Stimulated activated naive B cell treated with anti-CD40 and anti-IgM and Interleukin-4, amounts not matched to agents 10 μg/mL and 1 μg/mL and 100 μg/mL, for 72 hours (primary cell): Measurements from ENCODE around the gene BET1.

Experiments
- ATAC-seq, 2 donors: fragments of 150-1000 bp; cut with Tn5 transposase; replicated peaks; 2 replicates each; pipeline ENCODE4 v1.10.0; 2021; ENCODE audit warnings: moderate library complexity in 1 of 2
- DNase-seq: peaks from one replicate; pipeline ENCODE4 v3.0.0; 2021
- H3K27ac Mint-ChIP-seq: one replicate; pipeline ENCODE4 v1.8.0; 2022; ENCODE audit warnings: mild to moderate bottlenecking, mixed read lengths
- H3K27me3 Mint-ChIP-seq, 2 donors: one replicate each; pipeline ENCODE4 v1.8.0; 2022; ENCODE audit warnings: mixed read lengths in 2 of 2
- H3K36me3 Mint-ChIP-seq, 2 donors: one replicate each; pipeline ENCODE4 v1.8.0; 2022; ENCODE audit warnings: mixed read lengths in 2 of 2, mild to moderate bottlenecking in 1 of 2
- H3K4me1 Mint-ChIP-seq, 2 donors: one replicate each; pipeline ENCODE4 v1.8.0; 2022; ENCODE audit warnings: mixed read lengths in 2 of 2, mild to moderate bottlenecking in 1 of 2
- H3K4me3 Mint-ChIP-seq, 2 donors: one replicate each; pipeline ENCODE4 v1.8.0; 2022; ENCODE audit warnings: mild to moderate bottlenecking in 2 of 2, mixed read lengths in 2 of 2, moderate library complexity in 1 of 2
- H3K9me3 Mint-ChIP-seq, 2 donors: one replicate each; pipeline ENCODE4 v1.8.0; 2022; ENCODE audit warnings: mixed read lengths in 2 of 2, mild to moderate bottlenecking in 1 of 2

Gene BET1

DNA sequence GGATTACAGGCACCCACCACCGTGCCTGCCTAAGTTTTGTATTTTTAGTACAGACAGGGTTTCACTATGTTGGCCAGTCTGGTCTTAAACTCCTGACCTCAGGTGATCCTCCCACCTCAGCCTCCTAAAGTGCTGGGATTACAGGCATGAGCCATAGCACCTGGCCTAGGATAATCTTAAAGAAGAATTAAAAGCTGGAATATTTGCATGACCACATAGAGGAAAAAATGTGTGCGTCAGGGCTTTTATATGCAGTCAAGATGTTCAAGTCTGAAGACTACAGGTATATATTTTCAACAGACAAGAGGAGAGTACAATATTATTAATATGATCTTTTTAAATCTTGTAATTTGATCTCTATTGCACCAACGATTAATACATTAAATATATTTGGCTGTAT lies 43.2 kb downstream of the BET1 start:
- ATAC-seq: no peak
- H3K4me3 Mint-ChIP-seq: no peak overlapping the region
- DNase-seq: no peak
- no peaks in the 10 kb centered on the region for H3K27me3 Mint-ChIP-seq
- H3K36me3 Mint-ChIP-seq: no peaks in the 10 kb centered on the region
- no peaks in the 10 kb centered on the region for H3K9me3 Mint-ChIP-seq
- H3K4me1 Mint-ChIP-seq: no peaks in the 10 kb centered on the region
- no peak overlapping the region for H3K27ac Mint-ChIP-seq

DNA sequence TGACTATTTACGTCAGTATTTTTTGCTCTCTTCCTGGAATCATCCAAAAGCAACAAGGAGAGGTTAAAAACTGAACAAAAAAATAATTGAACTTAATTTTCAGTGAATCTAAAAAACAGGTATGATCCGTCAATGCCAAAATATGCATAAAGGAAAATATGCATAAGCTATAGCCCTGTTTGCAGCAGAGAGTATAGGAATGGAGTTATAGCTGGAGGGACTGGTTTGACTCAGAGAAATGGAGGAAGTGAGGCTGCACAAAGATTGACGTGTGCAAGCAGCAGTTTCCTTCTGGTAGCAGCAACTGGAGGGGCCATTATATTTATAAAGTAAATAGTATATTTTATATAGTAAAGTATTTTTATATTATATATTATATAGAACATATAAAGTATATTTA lies 45.5 kb downstream of the BET1 start:
- H3K4me3 Mint-ChIP-seq: no peak overlapping the region
- ATAC-seq: no peak
- H3K36me3 Mint-ChIP-seq: no peaks in the 10 kb centered on the region
- H3K27me3 Mint-ChIP-seq: no peaks in the 10 kb centered on the region
- H3K4me1 Mint-ChIP-seq: no peaks in the 10 kb centered on the region
- DNase-seq: no peak
- no peak overlapping the region for H3K27ac Mint-ChIP-seq
- no peaks in the 10 kb centered on the region for H3K9me3 Mint-ChIP-seq

DNA sequence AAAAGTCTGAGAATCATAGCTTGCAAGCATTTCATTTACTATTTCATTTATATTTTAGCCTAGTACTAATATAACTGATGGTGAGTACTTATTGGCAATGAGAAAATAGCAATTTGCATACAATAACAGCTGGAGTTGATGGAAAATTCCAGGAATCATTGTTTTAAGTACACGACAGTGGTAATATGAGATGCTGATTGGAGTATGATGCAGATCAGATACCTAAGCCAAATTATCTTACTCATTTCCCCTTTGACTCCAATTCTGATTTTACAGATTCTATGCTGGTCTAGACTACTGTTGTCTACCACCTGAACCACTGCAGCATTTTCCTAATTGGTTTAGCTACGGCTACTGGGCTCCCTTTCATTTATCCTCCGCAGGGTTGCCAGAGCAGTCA lies 45.9 kb downstream of the BET1 start:
- no peaks in the 10 kb centered on the region for H3K4me1 Mint-ChIP-seq
- H3K36me3 Mint-ChIP-seq: no peaks in the 10 kb centered on the region
- ATAC-seq (no peak), DNase-seq (no peak)
- H3K4me3 Mint-ChIP-seq: no peak overlapping the region
- H3K27me3 Mint-ChIP-seq: no peaks in the 10 kb centered on the region
- H3K27ac Mint-ChIP-seq: no peak overlapping the region
- H3K9me3 Mint-ChIP-seq: no peaks in the 10 kb centered on the region

DNA sequence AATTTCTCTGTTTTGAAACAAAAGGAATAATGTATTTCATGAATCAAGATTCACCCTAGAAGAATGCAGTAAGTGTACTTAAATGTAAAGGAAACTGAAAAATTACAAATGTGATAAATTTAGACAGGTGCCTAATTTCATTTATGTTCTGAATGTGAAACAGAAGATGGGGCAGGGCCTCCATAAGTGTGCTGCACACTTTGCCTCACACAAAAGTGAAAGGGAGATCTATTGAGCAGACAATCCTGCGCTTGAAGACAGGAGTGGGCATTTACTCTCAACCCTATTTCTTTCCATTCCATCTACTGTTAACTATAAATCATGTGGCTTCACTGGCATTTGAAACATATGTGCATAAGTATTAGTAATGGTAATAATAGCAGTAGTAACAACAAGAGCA lies 46.4 kb downstream of the BET1 start:
- Mint-ChIP-seq H3K36me3 (no peaks in the 10 kb centered on the region), H3K27ac (no peak overlapping the region), H3K27me3 (no peaks in the 10 kb centered on the region), H3K4me3 (no peak overlapping the region), H3K4me1 (no peaks in the 10 kb centered on the region), H3K9me3 (no peaks in the 10 kb centered on the region)
- DNase-seq (no peak), ATAC-seq (no peak)

DNA sequence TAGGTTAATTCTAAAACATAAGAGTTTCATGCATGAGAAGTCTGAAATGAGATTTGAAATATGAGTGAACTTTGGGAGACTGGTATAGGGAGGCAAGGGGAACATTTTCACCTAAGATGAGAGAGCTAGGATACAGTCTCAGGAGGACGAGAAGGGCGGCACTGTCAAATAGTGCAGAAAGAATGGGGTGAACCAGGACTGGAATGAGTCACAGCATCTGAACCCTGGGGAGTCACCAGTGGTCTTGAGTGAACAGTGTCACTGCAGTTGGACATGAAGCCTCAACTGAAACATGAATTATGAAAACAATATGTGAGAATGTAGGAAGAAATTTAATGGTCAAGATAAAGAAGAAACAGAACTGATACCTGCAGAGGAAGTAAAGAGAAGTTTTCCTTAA lies 48.9 kb downstream of the BET1 start:
- no peaks in the 10 kb centered on the region for H3K4me1 Mint-ChIP-seq
- H3K36me3 Mint-ChIP-seq: peaks cover 0 to 2% of the 10 kb centered on the region in 2 donors
- no peaks in the 10 kb centered on the region for H3K27me3 Mint-ChIP-seq
- no peak overlapping the region for H3K27ac Mint-ChIP-seq
- no peaks in the 10 kb centered on the region for H3K9me3 Mint-ChIP-seq
- ATAC-seq: peak in 1 of 2 donors; percentile 41
- DNase-seq: no peak
- H3K4me3 Mint-ChIP-seq: no peak overlapping the region

DNA sequence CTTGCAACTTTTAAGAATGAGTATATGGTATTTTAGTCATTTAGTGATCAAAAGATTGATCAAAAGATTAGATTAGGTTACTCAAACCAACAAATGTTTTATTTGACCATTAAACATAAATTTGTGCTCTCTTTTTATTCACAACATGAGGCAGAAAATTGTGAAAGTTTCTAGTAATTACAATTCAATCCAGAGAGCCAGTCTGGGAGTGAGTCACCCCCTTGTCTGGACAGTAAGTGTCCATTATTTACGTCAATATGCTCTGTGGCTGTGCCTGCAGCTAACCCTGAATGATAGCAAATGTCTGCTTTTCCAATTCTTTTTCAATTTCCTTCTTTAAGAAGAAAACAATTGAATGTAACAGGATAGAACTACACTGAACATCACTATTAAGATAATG lies 54.7 kb downstream of the BET1 start:
- no peak for ATAC-seq
- Mint-ChIP-seq H3K27me3 (no peaks in the 10 kb centered on the region), H3K4me3 (no peak overlapping the region), H3K36me3 (peaks cover 0 to 2% of the 10 kb centered on the region in 2 donors), H3K9me3 (no peaks in the 10 kb centered on the region), H3K27ac (no peak overlapping the region), H3K4me1 (no peaks in the 10 kb centered on the region)
- no peak for DNase-seq

DNA sequence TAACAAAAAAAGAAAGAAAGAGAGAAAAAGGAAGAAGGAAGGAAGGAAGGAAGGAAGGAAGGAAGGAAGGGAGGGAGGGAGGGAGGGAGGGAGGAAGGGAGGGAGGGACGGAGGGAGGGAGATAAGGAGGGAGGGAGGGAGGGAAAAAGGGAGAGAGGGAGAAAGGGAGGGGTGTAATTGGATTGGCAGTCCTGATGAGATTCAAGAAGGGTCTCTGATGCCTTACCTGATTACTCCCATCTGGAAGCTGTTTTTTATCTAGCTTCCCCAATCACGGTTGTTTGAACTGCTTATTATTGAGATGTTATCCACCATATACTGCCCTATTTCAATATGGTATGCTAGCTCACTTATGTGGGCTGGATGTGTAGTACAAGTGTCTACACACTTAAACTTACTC lies 55.3 kb downstream of the BET1 start:
- Mint-ChIP-seq H3K4me3 (no peak overlapping the region), H3K9me3 (no peaks in the 10 kb centered on the region), H3K27me3 (peaks cover 0 to 3% of the 10 kb centered on the region in 2 donors), H3K36me3 (peaks cover 0 to 2% of the 10 kb centered on the region in 2 donors), H3K4me1 (no peaks in the 10 kb centered on the region), H3K27ac (no peak overlapping the region)
- DNase-seq (no peak), ATAC-seq (no peak)

DNA sequence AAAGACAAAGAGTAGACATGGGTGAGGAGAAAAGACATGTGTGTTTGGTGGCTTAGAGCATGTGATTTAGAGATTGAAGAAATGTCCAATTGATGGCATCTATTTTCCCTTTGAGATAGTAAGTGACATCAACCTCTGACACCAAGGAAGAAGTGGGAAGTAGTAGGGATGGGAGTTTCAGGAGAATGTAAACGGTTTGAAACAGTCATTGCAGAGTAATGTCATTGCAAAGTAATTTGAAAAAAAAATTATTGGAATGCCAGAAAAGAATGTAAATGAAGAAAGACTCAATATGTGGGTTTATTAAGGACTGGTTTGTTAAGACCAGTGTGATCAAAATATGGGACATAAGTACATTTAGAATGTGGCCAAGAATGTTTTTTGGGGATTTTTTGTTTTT lies 56.0 kb downstream of the BET1 start:
- H3K9me3 Mint-ChIP-seq: no peaks in the 10 kb centered on the region
- H3K4me1 Mint-ChIP-seq: peaks cover 0 to 3% of the 10 kb centered on the region in 2 donors
- ATAC-seq: no peak
- H3K27me3 Mint-ChIP-seq: peaks cover 0 to 5% of the 10 kb centered on the region in 2 donors
- H3K36me3 Mint-ChIP-seq: peaks cover 0 to 2% of the 10 kb centered on the region in 2 donors
- H3K27ac Mint-ChIP-seq: no peak overlapping the region
- DNase-seq: no peak
- H3K4me3 Mint-ChIP-seq: no peak overlapping the region

DNA sequence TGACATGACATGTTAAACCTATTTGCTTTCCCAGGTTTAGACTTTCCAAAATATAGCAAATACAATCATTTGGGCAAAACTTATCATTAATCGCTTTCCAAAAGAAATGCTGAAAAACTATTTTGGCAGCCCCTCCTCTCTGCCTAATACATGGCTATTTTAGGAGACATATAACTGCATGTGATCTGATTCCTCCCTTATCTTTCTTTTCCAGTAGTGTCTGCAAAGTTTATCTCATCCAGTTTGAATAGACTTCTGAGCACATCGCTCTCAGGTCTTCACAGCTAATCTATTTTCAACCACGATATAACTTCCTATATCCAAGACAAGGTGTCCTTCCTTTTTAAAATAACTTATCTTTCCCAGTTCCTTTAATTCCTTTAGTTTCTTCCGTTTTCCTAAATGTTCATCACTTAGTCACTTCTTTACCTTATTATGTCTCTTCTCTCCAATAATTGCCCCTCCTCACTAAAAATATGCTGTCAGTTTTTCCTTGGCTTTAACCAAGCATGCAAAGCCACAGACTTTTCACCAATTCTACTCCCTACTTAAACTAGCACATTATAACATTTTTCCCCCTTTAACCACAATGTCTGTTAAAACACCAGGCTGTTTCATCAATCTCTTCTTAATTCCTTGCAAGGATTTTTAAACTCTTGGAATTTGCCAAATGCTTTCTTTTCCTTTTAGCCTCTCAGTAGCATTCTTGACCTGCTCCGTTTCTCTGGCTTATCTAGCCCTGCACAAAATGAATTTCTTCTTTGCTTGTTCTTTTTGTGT lies 58.2 kb downstream of the BET1 start:
- Mint-ChIP-seq H3K27me3 (peaks cover 0 to 5% of the 10 kb centered on the region in 2 donors), H3K4me1 (peaks cover 0 to 3% of the 10 kb centered on the region in 2 donors), H3K4me3 (no peak overlapping the region), H3K9me3 (no peaks in the 10 kb centered on the region), H3K36me3 (no peaks in the 10 kb centered on the region), H3K27ac (no peak overlapping the region)
- DNase-seq (no peak), ATAC-seq (no peak)

DNA sequence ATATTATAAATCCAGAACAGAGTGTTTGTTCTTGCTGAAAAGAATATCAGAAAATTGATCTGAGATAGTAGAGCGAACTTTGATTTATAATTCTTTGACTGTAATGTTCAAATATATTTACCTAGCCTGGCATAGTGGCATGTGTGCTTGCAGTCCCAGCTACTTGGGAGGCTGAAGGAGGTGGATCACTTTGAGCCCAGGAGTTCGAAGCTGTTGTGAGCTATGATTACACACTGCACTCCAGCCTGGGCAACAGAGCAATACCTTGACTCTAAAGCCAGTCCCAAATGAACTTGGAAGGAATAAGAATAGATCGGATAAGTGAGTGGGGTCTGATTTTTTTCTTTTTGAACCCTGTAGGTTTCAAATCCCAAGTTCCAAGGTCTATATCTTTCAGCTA lies 59.1 kb downstream of the BET1 start:
- H3K27me3 Mint-ChIP-seq: peaks cover 0 to 8% of the 10 kb centered on the region in 2 donors
- no peaks in the 10 kb centered on the region for H3K9me3 Mint-ChIP-seq
- no peak overlapping the region for H3K27ac Mint-ChIP-seq
- H3K4me3 Mint-ChIP-seq: no peak overlapping the region
- H3K36me3 Mint-ChIP-seq: no peaks in the 10 kb centered on the region
- DNase-seq (no peak), ATAC-seq (no peak)
- H3K4me1 Mint-ChIP-seq: peaks cover 7 to 8% of the 10 kb centered on the region in 2 donors

DNA sequence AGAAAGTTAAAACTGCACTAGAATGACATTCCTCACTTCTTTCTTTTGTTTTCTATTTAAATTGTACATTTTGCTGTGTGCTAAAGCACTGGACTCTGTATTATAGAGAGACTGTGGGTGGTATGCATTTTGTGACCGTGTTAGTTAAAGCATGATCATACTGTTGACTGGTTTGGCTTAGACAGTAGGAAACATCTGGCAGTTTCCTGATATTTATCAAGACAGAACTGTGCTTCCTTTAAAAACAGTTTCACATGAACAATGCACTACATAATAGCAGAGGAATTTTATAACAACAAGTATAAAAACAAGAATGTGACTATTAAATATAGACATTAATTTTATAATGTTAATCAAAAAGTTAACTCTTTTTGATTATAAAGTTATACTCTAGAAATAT lies 59.5 kb downstream of the BET1 start:
- ATAC-seq: no peak
- no peak for DNase-seq
- Mint-ChIP-seq H3K27ac (no peak overlapping the region), H3K9me3 (no peaks in the 10 kb centered on the region), H3K4me1 (peaks cover 9% of the 10 kb centered on the region in 2 donors), H3K27me3 (peaks cover 0 to 11% of the 10 kb centered on the region in 2 donors), H3K4me3 (no peak overlapping the region), H3K36me3 (no peaks in the 10 kb centered on the region)

DNA sequence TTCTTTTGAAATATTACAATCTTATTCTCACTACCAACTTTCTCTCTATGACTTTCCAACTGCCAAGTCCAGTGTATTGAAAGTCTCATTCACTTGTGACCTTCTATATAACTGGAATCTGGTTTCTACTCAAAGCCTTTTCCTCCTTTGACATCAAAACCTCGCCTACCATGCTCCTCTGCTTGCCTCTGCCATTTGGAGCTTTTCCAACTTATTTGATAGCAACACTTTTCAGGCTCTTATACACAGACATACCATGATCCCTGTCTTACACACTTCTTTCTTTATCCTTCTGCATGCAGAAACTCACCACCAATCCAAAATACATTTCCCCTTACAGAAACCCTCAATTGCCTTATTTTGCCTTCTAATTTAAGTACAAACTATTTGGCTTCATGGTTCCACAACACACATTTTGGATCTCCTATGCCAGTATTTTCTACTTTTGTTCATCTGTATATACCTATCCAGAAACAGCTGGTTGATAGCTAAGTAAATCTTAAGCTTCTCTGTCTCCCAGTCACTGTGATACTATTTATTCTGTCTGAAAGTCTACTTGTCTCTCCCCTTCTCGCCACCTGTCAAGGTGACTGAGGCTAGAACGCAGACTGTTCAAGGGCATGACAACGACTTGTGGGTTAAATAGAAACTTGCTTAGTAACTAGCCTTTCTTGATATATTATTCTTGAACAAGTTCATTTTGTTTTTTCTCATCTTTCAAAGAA lies 60.2 kb downstream of the BET1 start:
- Mint-ChIP-seq H3K27me3 (peaks cover 0 to 14% of the 10 kb centered on the region in 2 donors), H3K27ac (no peak overlapping the region), H3K4me1 (peaks cover 9 to 10% of the 10 kb centered on the region in 2 donors), H3K9me3 (no peaks in the 10 kb centered on the region), H3K4me3 (no peak overlapping the region), H3K36me3 (no peaks in the 10 kb centered on the region)
- DNase-seq (no peak), ATAC-seq (no peak)
